H1 (cell line): ENCODE measurements around the gene TFDP1. TPM values are rescaled to one million over a fixed set of nuclear protein-coding genes. Genes with fewer than 3 reads are reported as not detected.

Source experiments
- CTCF ChIA-PET: fragments of 300-600 bp; sonication (Branson Sonifier 250); formaldehyde crosslinking; loops from one replicate; lab custom pipeline; 2021; ENCODE audit not compliant: partially characterized antibody; lab: Charles Lee
- POLR2A ChIA-PET: fragments of 300-600 bp; sonication (Branson Sonifier 250); formaldehyde crosslinking; loops from one replicate; lab custom pipeline; 2021; ENCODE audit warnings: inconsistent platforms; ENCODE audit not compliant: partially characterized antibody; lab: Charles Lee
- DNase-seq, 2 experiments: peaks; one replicate each; pipeline versions ENCODE4 v3.0.0 to v3.0.0-alpha.2; 2010 to 2022; ENCODE audit warnings: low spot score in 2 of 2, low read depth in 1 of 2, mixed read lengths in 1 of 2
- FAIRE-seq: peaks from 2 replicates; lab custom pipeline; 2011; peaks lifted over from hg19 to GRCh38; lab: Jason Lieb, UNC
- H2AFZ ChIP-seq: 2 replicates; pipeline ENCODE4 v1.8.1; 2012; ENCODE audit warnings: low read length, inconsistent platforms
- H2AK5ac ChIP-seq: 2 replicates; pipeline ENCODE4 v1.6.1; 2013; ENCODE audit warnings: low read depth, low read length
- H2BK120ac ChIP-seq: replicated peaks from 2 replicates; pipeline ENCODE3; 2013; ENCODE audit warnings: low read depth, low read length, inconsistent platforms
- H2BK12ac ChIP-seq: 2 replicates; pipeline ENCODE4 v1.6.1; 2013; ENCODE audit warnings: low read depth, low read length
- H2BK15ac ChIP-seq: 2 replicates; pipeline ENCODE4 v1.6.1; 2013; ENCODE audit warnings: low read length
- H2BK20ac ChIP-seq: 2 replicates; pipeline ENCODE4 v1.6.1; 2013; ENCODE audit warnings: low read length
- H2BK5ac ChIP-seq: 2 replicates; pipeline ENCODE4 v1.6.1; 2013; ENCODE audit warnings: low read depth, low read length
- H3K14ac ChIP-seq: 2 replicates; pipeline ENCODE4 v1.6.1; 2013; ENCODE audit warnings: inconsistent platforms; ENCODE audit not compliant: insufficient read length
- H3K18ac ChIP-seq: 2 replicates; pipeline ENCODE4 v1.6.1; 2013; ENCODE audit warnings: low read length; ENCODE audit errors: extremely low read depth
- H3K23ac ChIP-seq: 2 replicates; pipeline ENCODE4 v1.6.1; 2013; ENCODE audit warnings: inconsistent platforms; ENCODE audit not compliant: insufficient read length
- H3K23me2 ChIP-seq: 2 replicates; pipeline ENCODE4 v1.6.1; 2013; ENCODE audit warnings: low read depth, low read length
- H3K27ac ChIP-seq: 2 replicates; pipeline ENCODE4 v1.6.1; 2011; ENCODE audit warnings: low read depth, low read length, inconsistent platforms
- H3K27me3 ChIP-seq, 4 experiments: replicated peaks in 1 of 4; 1 replicate in 1 of 4; 2 replicates in 3 of 4; pipeline versions ENCODE4 v1.6.1 to v1.8.1; 2011 to 2013; ENCODE audit warnings: low read length in 3 of 4, mild to moderate bottlenecking in 3 of 4, inconsistent platforms in 2 of 4, mixed read lengths in 2 of 4, moderate library complexity in 1 of 4; ENCODE audit not compliant: control insufficient read depth in 3 of 4, insufficient read depth in 3 of 4; ENCODE audit errors: extremely low read depth in 1 of 4
- H3K36me3 ChIP-seq, 4 experiments: 2 replicates each; pipeline versions ENCODE4 v1.6.1 to v1.8.1; 2011 to 2013; ENCODE audit warnings: mild to moderate bottlenecking in 4 of 4, low read length in 3 of 4, moderate library complexity in 2 of 4, control low read depth in 1 of 4, inconsistent platforms in 1 of 4; ENCODE audit not compliant: insufficient read depth in 4 of 4, control insufficient read depth in 2 of 4
- H3K4ac ChIP-seq: replicated peaks from 2 replicates; pipeline ENCODE3; 2013; ENCODE audit warnings: low read length, low read depth, mixed read lengths, inconsistent platforms; ENCODE audit not compliant: insufficient read length
- H3K4me1 ChIP-seq, 4 experiments: replicated peaks in 1 of 4; 1 replicate in 1 of 4; 2 replicates in 3 of 4; pipeline versions ENCODE4 v1.6.1 to v1.8.1; 2011 to 2013; ENCODE audit warnings: low read length in 3 of 4, inconsistent platforms in 2 of 4, mixed read lengths in 1 of 4; ENCODE audit not compliant: insufficient read depth in 4 of 4, control insufficient read depth in 3 of 4
- H3K4me2 ChIP-seq, 2 experiments: 2 replicates each; pipeline versions ENCODE4 v1.6.1 to v1.8.1; 2011 to 2013; ENCODE audit warnings: low read depth in 2 of 2, low read length in 2 of 2, control low read depth in 1 of 2, inconsistent platforms in 1 of 2, mild to moderate bottlenecking in 1 of 2; ENCODE audit not compliant: insufficient read depth in 1 of 2
- H3K4me3 ChIP-seq, 4 experiments: fragments of 200-600, 300-600 bp in 1 of 4; sonication (generic), shearing (Covaris generic), sonication (Bioruptor Twin) in 1 of 4; 2 replicates each; pipeline versions ENCODE4 v1.5.1 to v1.8.1; 2011 to 2016; ENCODE audit warnings: low read length in 4 of 4, low read depth in 3 of 4, control low read depth in 2 of 4, inconsistent platforms in 2 of 4, mild to moderate bottlenecking in 2 of 4, mixed read lengths in 1 of 4, moderate library complexity in 1 of 4; ENCODE audit not compliant: insufficient read depth in 2 of 4; ENCODE audit errors: extremely low read depth in 1 of 4
- H3K56ac ChIP-seq: replicated peaks from 2 replicates; pipeline ENCODE3; 2013; ENCODE audit warnings: low read depth, mild to moderate bottlenecking, mixed read lengths, low read length, inconsistent platforms; ENCODE audit not compliant: insufficient read length
- H3K79me1 ChIP-seq: 2 replicates; pipeline ENCODE4 v1.6.1; 2013; ENCODE audit warnings: low read depth, low read length, control low read depth
- H3K79me2 ChIP-seq, 2 experiments: 2 replicates each; pipeline versions ENCODE4 v1.6.1 to v1.8.1; 2012 to 2013; ENCODE audit warnings: low read length in 2 of 2, mild to moderate bottlenecking in 2 of 2, inconsistent platforms in 1 of 2; ENCODE audit not compliant: insufficient read depth in 2 of 2, control insufficient read depth in 1 of 2
- H3K9ac ChIP-seq, 4 experiments: replicated peaks in 1 of 4; 1 replicate in 1 of 4; 2 replicates in 3 of 4; pipeline versions ENCODE4 v1.6.1 to v1.8.1; 2011 to 2013; ENCODE audit warnings: low read depth in 3 of 4, low read length in 3 of 4, control low read depth in 2 of 4, mild to moderate bottlenecking in 2 of 4, moderate library complexity in 2 of 4, inconsistent platforms in 1 of 4; ENCODE audit errors: extremely low read depth in 1 of 4
- H3K9me3 ChIP-seq, 2 experiments: 2 replicates each; pipeline versions ENCODE4 v1.6.1 to v1.8.1; 2012 to 2013; ENCODE audit warnings: mild to moderate bottlenecking in 2 of 2, moderate library complexity in 2 of 2, control low read depth in 1 of 2, inconsistent platforms in 1 of 2, low read depth in 1 of 2, low read length in 1 of 2, mixed read lengths in 1 of 2; ENCODE audit not compliant: insufficient read depth in 2 of 2
- H4K20me1 ChIP-seq, 2 experiments: replicated peaks in 1 of 2; 2 replicates each; pipeline versions ENCODE3 to v1.8.1; 2011 to 2013; ENCODE audit warnings: inconsistent platforms in 2 of 2, low read length in 2 of 2, mild to moderate bottlenecking in 1 of 2; ENCODE audit not compliant: insufficient read depth in 2 of 2, control insufficient read depth in 1 of 2
- H4K5ac ChIP-seq: 2 replicates; pipeline ENCODE4 v1.6.1; 2013; ENCODE audit warnings: low read length, low read depth, mixed read lengths, inconsistent platforms; ENCODE audit not compliant: insufficient read length
- H4K8ac ChIP-seq: 2 replicates; pipeline ENCODE4 v1.8.0; 2013; ENCODE audit warnings: mild to moderate bottlenecking, moderate library complexity, low read length, inconsistent platforms; ENCODE audit not compliant: insufficient read depth; ENCODE audit errors: extremely low read depth
- H4K91ac ChIP-seq: replicated peaks from 2 replicates; pipeline ENCODE3; 2013; ENCODE audit warnings: low read length, mixed read lengths, inconsistent platforms; ENCODE audit not compliant: insufficient read length
- BCL11A ChIP-seq, 2 experiments: IDR thresholded peaks; one replicate each; pipeline ENCODE4 v1.6.1; 2011; ENCODE audit warnings: low read depth in 2 of 2, low read length in 2 of 2, mild to moderate bottlenecking in 2 of 2
- CBX5 ChIP-seq: fragments of 300-800, 300-1000 bp; sonication (generic); IDR thresholded peaks from 2 replicates; pipeline ENCODE4 v1.7.1; 2016; ENCODE audit warnings: antibody characterized with exemption, low read length, low read depth
- CREB1 ChIP-seq: IDR thresholded peaks from 2 replicates; pipeline ENCODE4 v1.6.1; 2012; ENCODE audit warnings: inconsistent platforms
- GABPA ChIP-seq: IDR thresholded peaks from 2 replicates; pipeline ENCODE4 v1.6.1; 2011; ENCODE audit warnings: mild to moderate bottlenecking, low read length, moderate library complexity, borderline replicate concordance; ENCODE audit not compliant: insufficient read depth
- HDAC6 ChIP-seq: IDR thresholded peaks from one replicate; pipeline ENCODE4 v1.7.1; 2012; ENCODE audit warnings: low read depth, mild to moderate bottlenecking, inconsistent platforms, low read length, moderate library complexity
- JUN ChIP-seq: IDR thresholded peaks from 2 replicates; pipeline ENCODE4 v1.6.1; 2011; ENCODE audit warnings: low read depth, mild to moderate bottlenecking, improper control_type of control experiment, low read length
- KDM1A ChIP-seq: fragments of 200-600, 300-600 bp; sonication (generic); IDR thresholded peaks from 2 replicates; pipeline ENCODE4 v1.7.1; 2016; ENCODE audit warnings: mild to moderate bottlenecking, low read length, borderline replicate concordance
- NRF1 ChIP-seq: IDR thresholded peaks from 2 replicates; pipeline ENCODE4 v1.6.1; 2011; ENCODE audit warnings: mild to moderate bottlenecking, low read depth, low read length, improper control_type of control experiment
- RBBP5 ChIP-seq: IDR thresholded peaks from 2 replicates; pipeline ENCODE4 v1.7.1; 2012; ENCODE audit warnings: low read depth, mild to moderate bottlenecking, inconsistent platforms, low read length, moderate library complexity, borderline replicate concordance
- RXRA ChIP-seq: IDR thresholded peaks from 2 replicates; pipeline ENCODE4 v1.6.1; 2011; ENCODE audit warnings: low read depth, mild to moderate bottlenecking, low read length, moderate library complexity; ENCODE audit not compliant: insufficient read depth
- WGBS, 2 experiments: shearing (Covaris generic) in 1 of 2; methylation state at CpG; one replicate each; pipeline versions ENCODE4 v1.1.6 to v1.1.7; 2013 to 2015; ENCODE audit warnings: low lambda C conversion rate in 2 of 2, mixed read lengths in 2 of 2, inconsistent platforms in 1 of 2, low coverage in 1 of 2, missing lambda C conversion rate in 1 of 2; ENCODE audit not compliant: insufficient replicate concordance in 2 of 2, insufficient coverage in 1 of 2, insufficient read length in 1 of 2; ENCODE audit errors: extremely low coverage in 1 of 2, missing lambda C conversion rate in 1 of 2; 5-methylcytosine and 5-hydroxymethylcytosine counted together
- polyA plus RNA-seq, 7 experiments: library from polyadenylated mRNA; depleted of rRNA in 3 of 7; stranded (reverse) in 5 of 7; unstranded in 2 of 7; fragments of >200 nt in 5 of 7; fragments of 200-250 nt in 2 of 7; gene quantifications; 1 replicate in 5 of 7; 2 replicates in 1 of 7; 4 replicates in 1 of 7; pipeline versions ENCODE4 v1.2.1 to v1.2.3, GENCODE V29; 2011 to 2013; ENCODE audit warnings: missing spikeins in 2 of 7, mixed read lengths in 2 of 7
- total RNA-seq: library from RNA; stranded (reverse); fragmentation: NEBNext Ultra II Directional; extraction: Animal tissue kit (Norgen Biotek cat#: 25700); gene quantifications from 2 replicates; pipeline ENCODE4 v1.2.1, GENCODE V29; 2021
- TF ChIP-seq, protein P1 (sequence below): IDR thresholded peaks from 2 replicates; pipeline ENCODE4 v1.6.1; 2012; ENCODE audit warnings: low read length, inconsistent platforms

TFDP1 gene
- total and polyA plus RNA-seq, 2 of the 8 experiments (the other 6 are each of a cell fraction or from before 2014, with no cell fraction given) = 43.6 to 81.9 TPM

DNA sequence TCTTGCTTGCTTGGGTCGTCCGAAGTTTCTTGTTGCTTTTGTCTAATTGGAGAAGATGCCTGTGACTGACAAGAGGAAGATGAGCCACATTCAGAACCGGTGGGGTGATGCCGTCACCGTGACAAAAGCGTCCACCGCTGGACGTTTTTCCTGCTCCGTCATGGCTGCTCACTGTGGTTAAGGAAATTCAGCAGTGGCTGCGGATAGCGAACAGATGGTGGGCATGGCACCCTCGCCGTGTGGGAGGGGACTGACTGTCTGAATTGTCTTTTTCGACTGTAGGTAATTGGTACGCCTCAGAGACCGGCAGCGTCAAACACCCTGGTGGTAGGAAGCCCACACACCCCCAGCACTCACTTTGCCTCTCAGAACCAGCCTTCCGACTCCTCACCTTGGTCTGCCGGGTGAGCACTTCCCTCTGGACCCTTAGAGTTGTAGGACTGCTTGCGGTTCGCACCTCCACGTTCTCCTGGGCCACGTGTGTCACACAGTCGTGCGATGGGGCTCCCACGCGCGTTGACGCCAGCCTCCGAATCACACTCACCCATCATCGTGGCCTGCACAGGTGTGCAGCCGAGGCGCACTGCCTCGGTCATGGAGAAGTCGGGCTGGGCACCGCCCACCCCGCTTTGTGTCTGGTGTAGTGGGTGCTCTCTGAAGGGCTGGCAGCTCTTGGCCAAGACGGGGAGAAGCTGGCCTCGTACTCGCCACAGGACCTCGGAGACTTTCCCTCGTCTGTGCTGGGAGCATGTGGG is 47.0 kb downstream of the TFDP1 start:
- no peak overlapping the region for H3K27ac ChIP-seq
- H3K36me3 ChIP-seq = peaks cover 5 to 39% (median 26%) of the 10 kb centered on the region in 4 experiments; a peak in 7 of 8 replicates
- 92% methylated on average over 35 of the region's 42 CpGs; no CpG with 5 or more reads in 1 of the 2 experiments for WGBS, 2 experiments
- H3K56ac ChIP-seq = no peak overlapping the region
- H3K4ac ChIP-seq = no peak overlapping the region
- no peak overlapping the region for H4K8ac ChIP-seq
- no peak overlapping the region for H3K4me2 ChIP-seq
- H2AFZ ChIP-seq = no peak overlapping the region
- H2BK120ac ChIP-seq = no peak overlapping the region
- POLR2A ChIA-PET = no interaction called here
- DNase-seq (no peak), FAIRE-seq (no peak)
- H2AK5ac ChIP-seq = no peak overlapping the region
- H4K20me1 ChIP-seq = peaks cover 12 to 19% of the 10 kb centered on the region in 2 experiments
- no peak overlapping the region for H2BK15ac ChIP-seq
- peaks cover 0 to 21% of the 10 kb centered on the region in 2 experiments; a peak in 2 of 4 replicates for H3K79me2 ChIP-seq
- H3K79me1 ChIP-seq = peaks cover 13% of the 10 kb centered on the region
- H3K18ac ChIP-seq = no peak overlapping the region
- H3K4me1 ChIP-seq = no peaks in the 10 kb centered on the region
- no peaks in the 10 kb centered on the region for H3K23me2 ChIP-seq
- H3K23ac ChIP-seq = no peak overlapping the region
- no peak overlapping the region for H3K4me3 ChIP-seq
- H4K5ac ChIP-seq = no peak overlapping the region
- CTCF ChIA-PET = no interaction called here
- no peak overlapping the region for H2BK5ac ChIP-seq
- H3K9ac ChIP-seq = no peak overlapping the region; a peak in 1 of 7 replicates
- H2BK20ac ChIP-seq = no peak overlapping the region
- no peaks in the 10 kb centered on the region for H3K9me3 ChIP-seq
- no peaks in the 10 kb centered on the region for H3K27me3 ChIP-seq
- no peak overlapping the region for H3K14ac ChIP-seq
- no peak overlapping the region for H2BK12ac ChIP-seq
- no peak overlapping the region for H4K91ac ChIP-seq
- TF ChIP-seq CREB1 (no peak), CBX5 (no peak), JUN (no peak), BCL11A (IDR thresholded peaks at IDR 0.05; ENCODE audit: low read depth in 2 of 2, low read length in 2 of 2) (no peak), HDAC6 (no peak), NRF1 (no peak), GABPA (no peak), KDM1A (no peak), RBBP5 (no peak), RXRA (no peak)
- TF ChIP-seq, protein P1, sequence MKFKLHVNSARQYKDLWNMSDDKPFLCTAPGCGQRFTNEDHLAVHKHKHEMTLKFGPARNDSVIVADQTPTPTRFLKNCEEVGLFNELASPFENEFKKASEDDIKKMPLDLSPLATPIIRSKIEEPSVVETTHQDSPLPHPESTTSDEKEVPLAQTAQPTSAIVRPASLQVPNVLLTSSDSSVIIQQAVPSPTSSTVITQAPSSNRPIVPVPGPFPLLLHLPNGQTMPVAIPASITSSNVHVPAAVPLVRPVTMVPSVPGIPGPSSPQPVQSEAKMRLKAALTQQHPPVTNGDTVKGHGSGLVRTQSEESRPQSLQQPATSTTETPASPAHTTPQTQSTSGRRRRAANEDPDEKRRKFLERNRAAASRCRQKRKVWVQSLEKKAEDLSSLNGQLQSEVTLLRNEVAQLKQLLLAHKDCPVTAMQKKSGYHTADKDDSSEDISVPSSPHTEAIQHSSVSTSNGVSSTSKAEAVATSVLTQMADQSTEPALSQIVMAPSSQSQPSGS = no peak
